Gastroesophageal sphincter (tissue), 4 donors: ENCODE results near the gene SCCPDH. TPM values are rescaled to one million over a fixed set of nuclear protein-coding genes. Genes with fewer than 3 reads are reported as not detected.

Experiments used
- ATAC-seq: fragments of 150-250 bp; one replicate; pipeline ENCODE4 v1.9.1; 2016; ENCODE audit warnings: mild to moderate bottlenecking, moderate library complexity
- H3K27ac ChIP-seq, 4 donors: fragments of 200-600 bp; sonication (generic) in 3 of 4; 1 replicate in 3 of 4; 2 replicates in 1 of 4; pipeline ENCODE4 v1.5.1; 2016 to 2019
- H3K27me3 ChIP-seq: fragments of 200-600 bp; sonication (generic); one replicate; pipeline ENCODE4 v1.5.1; 2019
- H3K36me3 ChIP-seq, 2 donors: fragments of 200-600 bp; sonication (generic); one replicate each; pipeline ENCODE4 v1.5.1; 2019; ENCODE audit warnings: control low read depth in 1 of 2
- H3K4me1 ChIP-seq, 3 donors: fragments of 200-600 bp; sonication (generic); 1 replicate in 2 of 3; 2 replicates in 1 of 3; pipeline ENCODE4 v1.5.1; 2016 to 2019; ENCODE audit warnings: control low read depth in 2 of 3
- H3K4me3 ChIP-seq, 2 donors: fragments of 200-600 bp; sonication (generic); one replicate each; pipeline ENCODE4 v1.5.1; 2019; ENCODE audit warnings: mild to moderate bottlenecking in 1 of 2, moderate library complexity in 1 of 2
- H3K9me3 ChIP-seq, 3 donors: fragments of 200-600 bp; sonication (generic); one replicate each; pipeline ENCODE4 v1.5.1; 2017 to 2019; ENCODE audit warnings: control low read depth in 2 of 3
- CTCF ChIP-seq, 4 experiments: fragments of 200-600 bp in 2 of 4; fragments of 450-650 bp in 2 of 4; sonication (generic) in 1 of 4; IDR thresholded peaks; one replicate each; pipeline ENCODE4 v1.5.1; 2017 to 2019; ENCODE audit warnings: antibody characterized with exemption in 4 of 4, mild to moderate bottlenecking in 2 of 4, moderate library complexity in 2 of 4
- EP300 ChIP-seq: sonication (generic); formaldehyde crosslinking; IDR thresholded peaks from one replicate; pipeline ENCODE4 v1.6.1; 2017; ENCODE audit warnings: antibody characterized with exemption, mild to moderate bottlenecking
- POLR2A ChIP-seq, 2 donors: fragments of 450-650 bp; IDR thresholded peaks; one replicate each; pipeline ENCODE4 v1.6.1; 2017; ENCODE audit warnings: antibody characterized with exemption in 2 of 2, mild to moderate bottlenecking in 2 of 2, moderate library complexity in 1 of 2
- POLR2AphosphoS5 ChIP-seq: sonication (generic); formaldehyde crosslinking; IDR thresholded peaks from one replicate; pipeline ENCODE4 v1.6.1; 2017; ENCODE audit warnings: antibody characterized with exemption
- WGBS, 2 donors: methylation state at CpG; one replicate each; pipeline ENCODE4 v1.1.5; 2018; ENCODE audit warnings: low coverage in 1 of 2; 5-methylcytosine and 5-hydroxymethylcytosine counted together
- total RNA-seq, 4 donors: library from RNA; depleted of rRNA; stranded (reverse); fragments of >200 nt; gene quantifications; one replicate each; pipeline ENCODE4 v1.1.0, GENCODE V29; 2016

SCCPDH gene
- total RNA-seq, 4 donors from 2014 or later: 21.3 to 32.2 (median 23.1) TPM

GRCh38 chr1:246798107-246798506 is 73.9 kb downstream of the SCCPDH start:
- Histone ChIP-seq H3K27me3 (peaks cover 43% of the 10 kb centered on the region), H3K4me1 (peaks cover 0 to 11% (median 0%) of the 10 kb centered on the region in 3 donors), H3K36me3 (no peaks in the 10 kb centered on the region), H3K4me3 (no peak overlapping the region), H3K9me3 (peaks cover 0 to under 1% (median 0%) of the 10 kb centered on the region in 3 donors), H3K27ac (no peak overlapping the region)
- no peak for ATAC-seq
- 61 to 70% methylated on average over 2 of the region's 4 CpGs for WGBS, 2 donors
- TF ChIP-seq EP300: no peak
- TF ChIP-seq POLR2AphosphoS5: no peak
- no peak for TF ChIP-seq POLR2A (IDR thresholded peaks at IDR 0.05)
- TF ChIP-seq CTCF (IDR thresholded peaks at IDR 0.05): no peak

- TF ChIP-seq POLR2AphosphoS5 (no peak), EP300 (no peak), CTCF (IDR thresholded peaks at IDR 0.05) (no peak), POLR2A (IDR thresholded peaks at IDR 0.05) (no peak)
- ATAC-seq: no peak
These were observed 74.6 kb downstream of the SCCPDH start for GRCh38 chr1:246798606-246799496.

GRCh38 chr1:246800356-246800755 is 76.1 kb downstream of the SCCPDH start:
- H3K4me1 ChIP-seq: no peaks in the 10 kb centered on the region
- H3K27ac ChIP-seq: no peak overlapping the region
- H3K4me3 ChIP-seq: no peak overlapping the region
- H3K27me3 ChIP-seq: peaks cover 27% of the 10 kb centered on the region
- peaks cover 0 to 6% (median 0%) of the 10 kb centered on the region in 3 donors for H3K9me3 ChIP-seq
- TF ChIP-seq POLR2A (IDR thresholded peaks at IDR 0.05) (no peak), EP300 (no peak), CTCF (IDR thresholded peaks at IDR 0.05) (no peak), POLR2AphosphoS5 (no peak)
- no peak for ATAC-seq
- 70 to 87% methylated on average over 3 of the region's 3 CpGs for WGBS, 2 donors
- no peaks in the 10 kb centered on the region for H3K36me3 ChIP-seq

More at GRCh38 chr1:246798606-246799496, 74.6 kb downstream of the SCCPDH start:
- WGBS, 2 donors: 76 to 100% methylated on average over 3 to 5 of the region's 22 CpGs
- Histone ChIP-seq H3K27me3 (peaks cover 38% of the 10 kb centered on the region), H3K27ac (no peak overlapping the region), H3K9me3 (peaks cover 0 to 6% (median 0%) of the 10 kb centered on the region in 3 donors), H3K36me3 (no peaks in the 10 kb centered on the region), H3K4me1 (peaks cover 0 to 11% (median 0%) of the 10 kb centered on the region in 3 donors), H3K4me3 (no peak overlapping the region)

GRCh38 chr1:246800756-246801155 is 76.5 kb downstream of the SCCPDH start:
- WGBS, 2 donors: 50 to 83% methylated on average over 1 to 5 of the region's 10 CpGs
- Histone ChIP-seq H3K4me3 (no peak overlapping the region), H3K27ac (no peak overlapping the region), H3K27me3 (peaks cover 25% of the 10 kb centered on the region), H3K4me1 (no peaks in the 10 kb centered on the region), H3K9me3 (peaks cover 0 to 6% (median 0%) of the 10 kb centered on the region in 3 donors), H3K36me3 (no peaks in the 10 kb centered on the region)
- TF ChIP-seq CTCF (IDR thresholded peaks at IDR 0.05) (no peak), POLR2AphosphoS5 (no peak)
- no peak for ATAC-seq
